ENCODE data around the gene MUC22.

DNA sequence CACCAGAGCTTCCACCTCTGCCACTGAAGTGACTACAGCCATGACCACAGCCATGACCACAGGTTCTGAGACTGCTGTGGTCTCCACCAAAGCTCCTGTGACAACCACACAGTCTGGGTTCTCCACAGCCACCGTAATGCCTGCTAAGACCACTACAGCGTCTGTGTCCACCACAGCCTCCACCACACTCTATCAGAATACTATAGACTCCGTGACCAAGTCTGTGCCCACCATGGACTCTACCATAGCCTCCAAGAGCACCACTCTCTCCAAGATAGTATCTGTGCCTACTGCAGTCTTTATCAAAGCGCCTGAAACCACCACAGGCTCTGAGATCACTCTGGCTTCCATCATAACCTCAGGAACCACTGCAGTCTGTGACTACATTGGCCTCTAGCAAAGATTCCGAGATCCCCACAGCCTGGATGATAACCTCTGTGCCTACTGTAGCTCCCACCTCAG, 45.1 kb upstream of the MUC22 start:
- TF ChIP-seq, protein P1, sequence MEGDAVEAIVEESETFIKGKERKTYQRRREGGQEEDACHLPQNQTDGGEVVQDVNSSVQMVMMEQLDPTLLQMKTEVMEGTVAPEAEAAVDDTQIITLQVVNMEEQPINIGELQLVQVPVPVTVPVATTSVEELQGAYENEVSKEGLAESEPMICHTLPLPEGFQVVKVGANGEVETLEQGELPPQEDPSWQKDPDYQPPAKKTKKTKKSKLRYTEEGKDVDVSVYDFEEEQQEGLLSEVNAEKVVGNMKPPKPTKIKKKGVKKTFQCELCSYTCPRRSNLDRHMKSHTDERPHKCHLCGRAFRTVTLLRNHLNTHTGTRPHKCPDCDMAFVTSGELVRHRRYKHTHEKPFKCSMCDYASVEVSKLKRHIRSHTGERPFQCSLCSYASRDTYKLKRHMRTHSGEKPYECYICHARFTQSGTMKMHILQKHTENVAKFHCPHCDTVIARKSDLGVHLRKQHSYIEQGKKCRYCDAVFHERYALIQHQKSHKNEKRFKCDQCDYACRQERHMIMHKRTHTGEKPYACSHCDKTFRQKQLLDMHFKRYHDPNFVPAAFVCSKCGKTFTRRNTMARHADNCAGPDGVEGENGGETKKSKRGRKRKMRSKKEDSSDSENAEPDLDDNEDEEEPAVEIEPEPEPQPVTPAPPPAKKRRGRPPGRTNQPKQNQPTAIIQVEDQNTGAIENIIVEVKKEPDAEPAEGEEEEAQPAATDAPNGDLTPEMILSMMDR (optimal IDR thresholded peaks at IDR 0.05 in 1 of 3, IDR thresholded peaks at IDR 0.05 in 1 of 3, conservative IDR thresholded peaks at IDR 0.05 in 1 of 3; ENCODE audit: extremely low read depth in 1 of 3, insufficient read depth in 2 of 3, low read length in 3 of 3) = no peak
- TF ChIP-seq EZH2 (IDR thresholded peaks at IDR 0.05; ENCODE audit: low read length) = no peak

Measured in keratinocyte (primary cell).